B cell (primary cell): ENCODE data around the gene SYT14. TPM values are rescaled to one million over a fixed set of nuclear protein-coding genes. Genes with fewer than 3 reads are reported as not detected.

ENCODE experiments used
- ATAC-seq: fragments of 200-7000 bp; cut with Tn5 transposase; one replicate; pipeline ENCODE4 v1.10.0; 2021; ENCODE audit warnings: low read depth, mild to moderate bottlenecking, moderate number of reproducible peaks, moderate library complexity
- CTCF ChIA-PET: fragments of 350-600 bp; sonication (Branson Sonifier 250); formaldehyde crosslinking; loops from one replicate; lab custom pipeline; 2021; ENCODE audit warnings: antibody characterized with exemption, inconsistent platforms; lab: Charles Lee
- POLR2A ChIA-PET: fragments of 350-600 bp; sonication (Branson Sonifier 250); formaldehyde crosslinking; loops from one replicate; lab custom pipeline; 2021; ENCODE audit warnings: antibody characterized with exemption; lab: Charles Lee
- DNase-seq: peaks from one replicate; pipeline ENCODE4 v3.0.0; 2013
- H2AFZ ChIP-seq: 2 replicates; pipeline ENCODE4 v1.6.1; 2012; ENCODE audit warnings: mild to moderate bottlenecking, low read depth, low read length; ENCODE audit not compliant: insufficient read depth, poor library complexity, severe bottlenecking
- H3K27ac ChIP-seq, 2 donors: 1 replicate in 1 of 2; 2 replicates in 1 of 2; pipeline ENCODE4 v1.5.1; 2012 to 2013; ENCODE audit warnings: low read length in 2 of 2, mild to moderate bottlenecking in 2 of 2, moderate library complexity in 1 of 2
- H3K27me3 ChIP-seq, 4 experiments: fragments of 200-600 bp in 1 of 4; sonication (generic) in 1 of 4; replicated peaks in 1 of 4; 1 replicate in 2 of 4; 2 replicates in 2 of 4; pipeline versions ENCODE4 v1.6.1 to v1.7.0; 2013 to 2016; ENCODE audit warnings: low read length in 3 of 4, mild to moderate bottlenecking in 2 of 4, mixed read lengths in 1 of 4, moderate library complexity in 1 of 4; ENCODE audit not compliant: insufficient read depth in 4 of 4, control insufficient read depth in 3 of 4; ENCODE audit errors: control extremely low read depth in 1 of 4
- H3K36me3 ChIP-seq, 2 experiments: replicated peaks in 1 of 2; 1 replicate in 1 of 2; 2 replicates in 1 of 2; pipeline versions ENCODE4 v1.6.1 to v1.7.1; 2013; ENCODE audit warnings: low read length in 1 of 2; ENCODE audit not compliant: insufficient read depth in 2 of 2, control insufficient read depth in 1 of 2; ENCODE audit errors: control extremely low read depth in 1 of 2, extremely low read depth in 1 of 2
- H3K4me1 ChIP-seq, 2 donors: fragments of 200-600 bp in 1 of 2; sonication (generic) in 1 of 2; 1 replicate in 1 of 2; 2 replicates in 1 of 2; pipeline versions ENCODE4 v1.5.1 to v1.6.1; 2013 to 2017; ENCODE audit warnings: low read length in 2 of 2; ENCODE audit not compliant: control insufficient read depth in 2 of 2, insufficient read depth in 2 of 2
- H3K4me2 ChIP-seq: replicated peaks from 2 replicates; pipeline ENCODE3; 2012; ENCODE audit warnings: mild to moderate bottlenecking, low read depth, low read length; ENCODE audit not compliant: poor library complexity, severe bottlenecking
- H3K4me3 ChIP-seq, 5 experiments: fragments of 200-600 bp in 1 of 5; sonication (generic) in 1 of 5; 1 replicate in 3 of 5; 2 replicates in 2 of 5; pipeline versions ENCODE4 v1.5.1 to v1.7.0; 2011 to 2016; ENCODE audit warnings: low read length in 4 of 5, mild to moderate bottlenecking in 4 of 5, low read depth in 2 of 5, control low read depth in 1 of 5, moderate library complexity in 1 of 5; ENCODE audit not compliant: insufficient read depth in 1 of 5; ENCODE audit errors: control extremely low read depth in 1 of 5, extremely low read depth in 1 of 5
- H3K79me2 ChIP-seq: fragments of 200-600 bp; sonication (generic); one replicate; pipeline ENCODE4 v1.6.0; 2016; ENCODE audit warnings: low read length; ENCODE audit not compliant: control insufficient read depth, insufficient read depth
- H3K9ac ChIP-seq: fragments of 200-600 bp; sonication (generic); 2 replicates; pipeline ENCODE4 v1.6.1; 2017; ENCODE audit warnings: mild to moderate bottlenecking, low read length, moderate library complexity
- H3K9me3 ChIP-seq, 3 donors: one replicate each; pipeline versions ENCODE4 v1.6.1 to v1.7.1; 2013; ENCODE audit warnings: low read length in 2 of 3; ENCODE audit not compliant: control insufficient read depth in 2 of 3, insufficient read depth in 1 of 3; ENCODE audit errors: control extremely low read depth in 1 of 3
- H4K20me1 ChIP-seq: 2 replicates; pipeline ENCODE4 v1.6.0; 2012; ENCODE audit warnings: mild to moderate bottlenecking, low read length; ENCODE audit not compliant: insufficient read depth, control insufficient read depth, poor library complexity, severe bottlenecking
- H3K27ac Mint-ChIP-seq: one replicate; pipeline ENCODE4 v1.8.0; 2021; ENCODE audit warnings: mixed read lengths
- H3K27me3 Mint-ChIP-seq: one replicate; pipeline ENCODE4 v1.8.0; 2021; ENCODE audit warnings: mixed read lengths
- H3K4me1 Mint-ChIP-seq: one replicate; pipeline ENCODE4 v1.8.0; 2021; ENCODE audit warnings: mixed read lengths
- H3K4me3 Mint-ChIP-seq: one replicate; pipeline ENCODE4 v1.8.0; 2021; ENCODE audit warnings: mixed read lengths
- H3K9me3 Mint-ChIP-seq: one replicate; pipeline ENCODE4 v1.8.0; 2022; ENCODE audit warnings: mixed read lengths; ENCODE audit not compliant: insufficient read depth
- CTCF ChIP-seq: fragments of 200-600 bp; IDR thresholded peaks from one replicate; pipeline ENCODE4 v1.8.0; 2022; ENCODE audit warnings: antibody characterized with exemption, mild to moderate bottlenecking
- EZH2 ChIP-seq: IDR thresholded peaks from 2 replicates; pipeline ENCODE4 v1.6.1; 2012; ENCODE audit warnings: borderline replicate concordance, low read depth, mild to moderate bottlenecking, moderate library complexity, low read length; ENCODE audit not compliant: insufficient read depth, poor library complexity, severe bottlenecking
- WGBS: methylation state at CpG from one replicate; pipeline ENCODE4 v1.1.5; 2013; ENCODE audit warnings: missing lambda C conversion rate; ENCODE audit not compliant: insufficient coverage; 5-methylcytosine and 5-hydroxymethylcytosine counted together
- intact Hi-C: fragments of 100-400 bp; cut with micrococcal nuclease; formaldehyde crosslinking; loops from one replicate; pipeline ENCODE4 v1.10.0; 2022
- polyA plus RNA-seq: library from polyadenylated mRNA; depleted of rRNA; stranded (reverse); fragments of >200 nt; gene quantifications from 2 replicates; pipeline ENCODE4 v1.2.3, GENCODE V29; 2012
- total RNA-seq, 2 donors: library from RNA; stranded (reverse); fragments of 120-200 nt in 1 of 2; gene quantifications; 1 replicate in 1 of 2; 2 replicates in 1 of 2; pipeline versions ENCODE4 v1.2.3 to v1.2.4, GENCODE V29; 2013 to 2022

The SYT14 gene
- total and polyA plus RNA-seq, 2 donors (not counting 1 experiment from before 2014, with no cell fraction given), result not detected

GRCh38 chr1:209962388-209962787, 24.4 kb downstream of the SYT14 start:
- H3K27ac ChIP-seq, result no peak overlapping the region
- H3K27me3 ChIP-seq, result peaks cover 0 to 6% (median 0%) of the 10 kb centered on the region in 4 experiments
- H3K4me3 ChIP-seq, result no peak overlapping the region
- no peaks in the 10 kb centered on the region for H3K36me3 ChIP-seq
- H3K9ac ChIP-seq, result no peak overlapping the region
- no CpG with 5 or more reads among the region's 4 CpGs for WGBS
- no peaks in the 10 kb centered on the region for H3K4me1 ChIP-seq
- peaks cover 0 to 1% (median 0%) of the 10 kb centered on the region in 3 donors for H3K9me3 ChIP-seq
- no peak overlapping the region for H2AFZ ChIP-seq
- Mint-ChIP-seq H3K27ac (no peak overlapping the region), H3K9me3 (no peaks in the 10 kb centered on the region), H3K4me1 (no peaks in the 10 kb centered on the region), H3K27me3 (peaks cover 18% of the 10 kb centered on the region), H3K4me3 (no peak overlapping the region)
- H3K4me2 ChIP-seq, result no peak overlapping the region
- H4K20me1 ChIP-seq, result no peaks in the 10 kb centered on the region
- no peak for ATAC-seq
- POLR2A ChIA-PET, result no interaction called here
- H3K79me2 ChIP-seq, result no peaks in the 10 kb centered on the region
- CTCF ChIA-PET, result no interaction called here
- TF ChIP-seq CTCF (no peak), EZH2 (no peak)
- DNase-seq, result no peak
- intact Hi-C loops, result no loop called here

GRCh38 chr1:209962856-209963255, 24.8 kb downstream of the SYT14 start:
- H3K36me3 ChIP-seq, result no peaks in the 10 kb centered on the region

More at GRCh38 chr1:209962856-209963255, 24.8 kb downstream of the SYT14 start:
- peaks cover 14% of the 10 kb centered on the region for H3K27me3 Mint-ChIP-seq
- intact Hi-C loops, result no loop called here
- Histone ChIP-seq H3K4me2 (no peak overlapping the region), H3K9ac (no peak overlapping the region), H3K27me3 (peaks cover 0 to 6% (median 0%) of the 10 kb centered on the region in 4 experiments), H3K4me1 (no peaks in the 10 kb centered on the region), H3K4me3 (no peak overlapping the region), H2AFZ (no peak overlapping the region), H4K20me1 (no peaks in the 10 kb centered on the region), H3K27ac (no peak overlapping the region), H3K79me2 (no peaks in the 10 kb centered on the region), H3K9me3 (peaks cover 0 to 1% (median 0%) of the 10 kb centered on the region in 3 donors)
- no peak for TF ChIP-seq EZH2
- POLR2A ChIA-PET, result no interaction called here
- H3K4me1 Mint-ChIP-seq, result no peaks in the 10 kb centered on the region
- CTCF ChIA-PET, result no interaction called here
- WGBS, result no CpG with 5 or more reads among the region's 1 CpG
- no peak for ATAC-seq
- no peak overlapping the region for H3K27ac Mint-ChIP-seq
- DNase-seq, result no peak
- H3K9me3 Mint-ChIP-seq, result no peaks in the 10 kb centered on the region
- no peak overlapping the region for H3K4me3 Mint-ChIP-seq
